Measurements from ENCODE around the gene TFAP2A.

TFAP2A gene

GRCh38 chr6:10409233-10409721 is 5.6 kb downstream of the TFAP2A start:
- TF ChIP-seq CTCF (conservative IDR thresholded peaks at IDR 0.05; ENCODE audit: low read length) (no peak), EZH2phosphoT487 (IDR thresholded peaks at IDR 0.05; ENCODE audit: borderline replicate concordance) (no peak)
- Histone ChIP-seq H3K4me2 (ENCODE audit: low read depth, low read length, poor library complexity, severe bottlenecking) (no peak overlapping the region), H3K79me2 (ENCODE audit: insufficient read depth, low read length) (no peaks in the 10 kb centered on the region)

GRCh38 chr6:10408457-10408856 is 6.4 kb downstream of the TFAP2A start:
- Histone ChIP-seq H3K4me2 (ENCODE audit: low read depth, low read length, poor library complexity, severe bottlenecking) (no peak overlapping the region), H3K9me2 (replicated peaks; ENCODE audit: low read depth, low read length) (no peaks in the 10 kb centered on the region), H3F3A (ENCODE audit: low read depth) (no peaks in the 10 kb centered on the region), H4K20me1 (ENCODE audit: insufficient read depth, low read length, poor library complexity, severe bottlenecking) (no peaks in the 10 kb centered on the region), H3K4me1 (ENCODE audit: insufficient read depth, low read length, poor library complexity, severe bottlenecking) (peaks cover 8% of the 10 kb centered on the region), H3K9ac (ENCODE audit: low read depth, low read length, poor library complexity, severe bottlenecking) (no peak overlapping the region), H3K9me3 (ENCODE audit: insufficient read depth, low read depth, low read length) (no peaks in the 10 kb centered on the region), H3K79me2 (ENCODE audit: insufficient read depth, low read length) (no peaks in the 10 kb centered on the region), H3K36me3 (ENCODE audit: insufficient read depth, low read length) (no peaks in the 10 kb centered on the region), H3K4me3 (ENCODE audit: low read length, poor library complexity, severe bottlenecking) (no peak overlapping the region), H2AFZ (ENCODE audit: low read length) (no peak overlapping the region), H3K27me3 (ENCODE audit: insufficient read depth, low read length, poor library complexity, severe bottlenecking) (peaks cover 6% of the 10 kb centered on the region)
- TF ChIP-seq CTCF (conservative IDR thresholded peaks at IDR 0.05; ENCODE audit: low read length) = no peak
- TF ChIP-seq EZH2phosphoT487 (IDR thresholded peaks at IDR 0.05; ENCODE audit: borderline replicate concordance) = no peak

More at GRCh38 chr6:10409233-10409721, 5.6 kb downstream of the TFAP2A start:
- Histone ChIP-seq H2AFZ (ENCODE audit: low read length) (no peak overlapping the region), H3K4me1 (ENCODE audit: insufficient read depth, low read length, poor library complexity, severe bottlenecking) (peaks cover 8% of the 10 kb centered on the region), H3K9me3 (ENCODE audit: insufficient read depth, low read depth, low read length) (no peaks in the 10 kb centered on the region), H3K9me2 (replicated peaks; ENCODE audit: low read depth, low read length) (no peaks in the 10 kb centered on the region), H3F3A (ENCODE audit: low read depth) (no peaks in the 10 kb centered on the region), H4K20me1 (ENCODE audit: insufficient read depth, low read length, poor library complexity, severe bottlenecking) (no peaks in the 10 kb centered on the region), H3K36me3 (ENCODE audit: insufficient read depth, low read length) (no peaks in the 10 kb centered on the region), H3K4me3 (ENCODE audit: low read length, poor library complexity, severe bottlenecking) (no peak overlapping the region), H3K27me3 (ENCODE audit: insufficient read depth, low read length, poor library complexity, severe bottlenecking) (peaks cover 13% of the 10 kb centered on the region), H3K9ac (ENCODE audit: low read depth, low read length, poor library complexity, severe bottlenecking) (no peak overlapping the region)

GRCh38 chr6:10407674-10408054 is 7.2 kb downstream of the TFAP2A start:
- Histone ChIP-seq H3K4me3 (ENCODE audit: low read length, poor library complexity, severe bottlenecking) (no peak overlapping the region), H3K27me3 (ENCODE audit: insufficient read depth, low read length, poor library complexity, severe bottlenecking) (no peaks in the 10 kb centered on the region), H3K9me3 (ENCODE audit: insufficient read depth, low read depth, low read length) (no peaks in the 10 kb centered on the region), H3K9ac (ENCODE audit: low read depth, low read length, poor library complexity, severe bottlenecking) (no peak overlapping the region), H3K4me2 (ENCODE audit: low read depth, low read length, poor library complexity, severe bottlenecking) (no peak overlapping the region), H4K20me1 (ENCODE audit: insufficient read depth, low read length, poor library complexity, severe bottlenecking) (no peaks in the 10 kb centered on the region), H3F3A (ENCODE audit: low read depth) (no peaks in the 10 kb centered on the region), H3K4me1 (ENCODE audit: insufficient read depth, low read length, poor library complexity, severe bottlenecking) (peaks cover 2% of the 10 kb centered on the region), H2AFZ (ENCODE audit: low read length) (no peak overlapping the region), H3K9me2 (replicated peaks; ENCODE audit: low read depth, low read length) (no peaks in the 10 kb centered on the region), H3K79me2 (ENCODE audit: insufficient read depth, low read length) (no peaks in the 10 kb centered on the region), H3K36me3 (ENCODE audit: insufficient read depth, low read length) (no peaks in the 10 kb centered on the region)
- no peak for TF ChIP-seq CTCF (conservative IDR thresholded peaks at IDR 0.05; ENCODE audit: low read length)
- TF ChIP-seq EZH2phosphoT487 (IDR thresholded peaks at IDR 0.05; ENCODE audit: borderline replicate concordance) = no peak

All from Loucy (cell line).